Stimulated activated CD4-positive, alpha-beta T cell treated with anti-CD3 and anti-CD28 coated beads, Interleukin-2, amount 100 ng/mL, for 4 hours (primary cell): Measurements from ENCODE around the gene PLEKHA7.

Source experiments
- DNase-seq: peaks from one replicate; pipeline ENCODE4 v3.0.0-alpha.2; 2020; ENCODE audit warnings: low read depth

Gene PLEKHA7

GRCh38 chr11:16774936-16775613, 239.1 kb downstream of the PLEKHA7 start:
- no peak for DNase-seq

GRCh38 chr11:16773981-16774935, 240.0 kb downstream of the PLEKHA7 start:
- no peak for DNase-seq

- no peak for DNase-seq
Measured at GRCh38 chr11:16772141-16772512, 242.1 kb downstream of the PLEKHA7 start.

GRCh38 chr11:16771350-16772140, 242.7 kb downstream of the PLEKHA7 start:
- DNase-seq: no peak

- no peak for DNase-seq
Measured at GRCh38 chr11:16770016-16770415, 244.2 kb downstream of the PLEKHA7 start.

- no peak for DNase-seq
Measured at GRCh38 chr11:16769386-16769785, 244.8 kb downstream of the PLEKHA7 start.

- no peak for DNase-seq
Measured at GRCh38 chr11:16767957-16768356, 246.3 kb downstream of the PLEKHA7 start.

- no peak for DNase-seq
Measured at GRCh38 chr11:16767137-16767536, 247.1 kb downstream of the PLEKHA7 start.

GRCh38 chr11:16764888-16765287, 249.3 kb downstream of the PLEKHA7 start:
- no peak for DNase-seq

- DNase-seq: no peak
Measured at GRCh38 chr11:16763746-16764145, 250.5 kb downstream of the PLEKHA7 start.

GRCh38 chr11:16759857-16760508, 254.2 kb downstream of the PLEKHA7 start:
- DNase-seq: no peak

GRCh38 chr11:16758382-16759024, 255.7 kb downstream of the PLEKHA7 start:
- no peak for DNase-seq

GRCh38 chr11:16750417-16750816, 263.8 kb downstream of the PLEKHA7 start:
- no peak for DNase-seq

GRCh38 chr11:16749666-16750065, 264.5 kb downstream of the PLEKHA7 start:
- DNase-seq: no peak

GRCh38 chr11:16749092-16749491, 265.1 kb downstream of the PLEKHA7 start:
- DNase-seq: no peak

- no peak for DNase-seq
Measured at GRCh38 chr11:16745950-16746605, 268.1 kb downstream of the PLEKHA7 start.

GRCh38 chr11:16744128-16744725, 270.0 kb downstream of the PLEKHA7 start:
- no peak for DNase-seq

GRCh38 chr11:16743478-16743877, 270.7 kb downstream of the PLEKHA7 start:
- DNase-seq: no peak

- DNase-seq: no peak
Measured at GRCh38 chr11:16741473-16741872, 272.7 kb downstream of the PLEKHA7 start.
